Activated T-cell treated with anti-CD3 and anti-CD28 coated beads, Interleukin-2, amount 50 U/mL, for 72 hours (primary cell): ENCODE data around the gene EPHB4. TPM values are rescaled to one million over a fixed set of nuclear protein-coding genes. Genes with fewer than 3 reads are reported as not detected.

Source experiments
- ATAC-seq, 2 donors: fragments of 150-1000 bp; cut with Tn5 transposase; replicated peaks in 1 of 2; 2 replicates each; pipeline ENCODE4 v1.10.0; 2021; ENCODE audit warnings: moderate library complexity in 2 of 2, mild to moderate bottlenecking in 1 of 2
- DNase-seq, 2 donors: peaks; one replicate each; pipeline ENCODE4 v3.0.0; 2021 to 2022; ENCODE audit warnings: mixed read lengths in 1 of 2
- H3K27ac Mint-ChIP-seq: one replicate; pipeline ENCODE4 v1.8.0; 2022; ENCODE audit warnings: mild to moderate bottlenecking, moderate library complexity, mixed read lengths
- H3K27me3 Mint-ChIP-seq: one replicate; pipeline ENCODE4 v1.8.0; 2022; ENCODE audit warnings: low read depth, mixed read lengths
- H3K36me3 Mint-ChIP-seq, 2 donors: one replicate each; pipeline ENCODE4 v1.8.0; 2022; ENCODE audit warnings: mixed read lengths in 2 of 2, mild to moderate bottlenecking in 1 of 2; ENCODE audit not compliant: insufficient read depth in 2 of 2
- H3K4me1 Mint-ChIP-seq: one replicate; pipeline ENCODE4 v1.8.0; 2022; ENCODE audit warnings: low read depth, mixed read lengths
- H3K4me3 Mint-ChIP-seq, 2 donors: one replicate each; pipeline ENCODE4 v1.8.0; 2022; ENCODE audit warnings: mild to moderate bottlenecking in 2 of 2, mixed read lengths in 2 of 2, moderate library complexity in 2 of 2
- H3K9me3 Mint-ChIP-seq, 2 donors: one replicate each; pipeline ENCODE4 v1.8.0; 2022; ENCODE audit warnings: mixed read lengths in 2 of 2
- total RNA-seq, 2 donors: library from RNA; stranded (reverse); gene quantifications; one replicate each; pipeline ENCODE4 v1.2.3, GENCODE V29; 2022

Gene EPHB4
- total RNA-seq, 2 donors from 2014 or later = 2.4 to 3.4 TPM

- Mint-ChIP-seq H3K4me1 (peaks cover 11% of the 10 kb centered on the region), H3K27ac (peak overlapping the region; percentile 30)
- ATAC-seq = peak; percentile 98 to 99
Observed at GRCh38 chr7:100837099-100837836, 9.9 kb upstream of the EPHB4 start.

GRCh38 chr7:100836812-100837098 lies 9.4 kb upstream of the EPHB4 start:
- Mint-ChIP-seq H3K36me3 (no peaks in the 10 kb centered on the region), H3K27me3 (no peaks in the 10 kb centered on the region), H3K27ac (no peak overlapping the region), H3K4me1 (peaks cover 11% of the 10 kb centered on the region), H3K4me3 (peak overlapping the region; percentile 82 to 84), H3K9me3 (no peaks in the 10 kb centered on the region)
- ATAC-seq (no peak), DNase-seq (no peak)

More at GRCh38 chr7:100837099-100837836, 9.9 kb upstream of the EPHB4 start:
- no peaks in the 10 kb centered on the region for H3K9me3 Mint-ChIP-seq
- H3K36me3 Mint-ChIP-seq = no peaks in the 10 kb centered on the region
- DNase-seq = peak; percentile 80 to 84
- peak overlapping the region; percentile 82 to 84 for H3K4me3 Mint-ChIP-seq
- no peaks in the 10 kb centered on the region for H3K27me3 Mint-ChIP-seq

GRCh38 chr7:100835903-100836811 lies 8.8 kb upstream of the EPHB4 start:
- Mint-ChIP-seq H3K27ac (no peak overlapping the region), H3K9me3 (no peaks in the 10 kb centered on the region), H3K36me3 (no peaks in the 10 kb centered on the region), H3K4me1 (peaks cover 11% of the 10 kb centered on the region), H3K27me3 (no peaks in the 10 kb centered on the region), H3K4me3 (peak overlapping the region; percentile 38 to 40)
- DNase-seq (no peak), ATAC-seq (no peak)

GRCh38 chr7:100832281-100832633 lies 4.9 kb upstream of the EPHB4 start:
- no peak overlapping the region for H3K4me3 Mint-ChIP-seq
- peaks cover 2 to 3% of the 10 kb centered on the region in 2 donors for H3K36me3 Mint-ChIP-seq
- ATAC-seq = no peak
- H3K4me1 Mint-ChIP-seq = peaks cover 13% of the 10 kb centered on the region
- H3K9me3 Mint-ChIP-seq = no peaks in the 10 kb centered on the region
- H3K27me3 Mint-ChIP-seq = peaks cover 22% of the 10 kb centered on the region
- no peak for DNase-seq
- no peak overlapping the region for H3K27ac Mint-ChIP-seq

GRCh38 chr7:100830396-100830795 lies 3.1 kb upstream of the EPHB4 start:
- no peaks in the 10 kb centered on the region for H3K9me3 Mint-ChIP-seq
- H3K27me3 Mint-ChIP-seq = peaks cover 35% of the 10 kb centered on the region
- H3K36me3 Mint-ChIP-seq = peaks cover 3% of the 10 kb centered on the region in 2 donors
- ATAC-seq (peak in 1 of 2 donors; percentile 42), DNase-seq (no peak)
- no peak overlapping the region for H3K4me3 Mint-ChIP-seq
- H3K4me1 Mint-ChIP-seq = peaks cover 18% of the 10 kb centered on the region
- no peak overlapping the region for H3K27ac Mint-ChIP-seq

- peaks cover 3% of the 10 kb centered on the region in 2 donors for H3K36me3 Mint-ChIP-seq
- no peak overlapping the region for H3K27ac Mint-ChIP-seq
- H3K4me1 Mint-ChIP-seq = peaks cover 18% of the 10 kb centered on the region
- ATAC-seq (no peak), DNase-seq (no peak)
- no peak overlapping the region for H3K4me3 Mint-ChIP-seq
- H3K27me3 Mint-ChIP-seq = peaks cover 42% of the 10 kb centered on the region
- no peaks in the 10 kb centered on the region for H3K9me3 Mint-ChIP-seq
Observed at GRCh38 chr7:100829150-100829716, 1.9 kb upstream of the EPHB4 start.

GRCh38 chr7:100826514-100827329 lies 601 bp downstream of the EPHB4 start:
- Mint-ChIP-seq H3K9me3 (no peaks in the 10 kb centered on the region), H3K4me1 (peaks cover 18% of the 10 kb centered on the region), H3K36me3 (peaks cover 3% of the 10 kb centered on the region in 2 donors), H3K4me3 (peak overlapping the region; percentile 71 to 74), H3K27me3 (peaks cover 42% of the 10 kb centered on the region), H3K27ac (no peak overlapping the region)
- ATAC-seq (peak; percentile 64 to 75), DNase-seq (peak in 1 of 2 donors; percentile 13)

GRCh38 chr7:100825751-100826513 lies 1.4 kb downstream of the EPHB4 start:
- Mint-ChIP-seq H3K4me1 (peaks cover 18% of the 10 kb centered on the region), H3K36me3 (peaks cover 3% of the 10 kb centered on the region in 2 donors), H3K27ac (no peak overlapping the region), H3K27me3 (peaks cover 42% of the 10 kb centered on the region), H3K4me3 (peak overlapping the region; percentile 71 to 74), H3K9me3 (no peaks in the 10 kb centered on the region)
- no peak for ATAC-seq
- no peak for DNase-seq

- Mint-ChIP-seq H3K4me1 (peaks cover 18% of the 10 kb centered on the region), H3K27ac (no peak overlapping the region), H3K4me3 (no peak overlapping the region), H3K27me3 (peaks cover 42% of the 10 kb centered on the region), H3K36me3 (peaks cover 3% of the 10 kb centered on the region in 2 donors), H3K9me3 (no peaks in the 10 kb centered on the region)
- no peak for ATAC-seq
- DNase-seq = no peak
Observed at GRCh38 chr7:100825215-100825671, 2.1 kb downstream of the EPHB4 start.

GRCh38 chr7:100824499-100825214 lies 2.7 kb downstream of the EPHB4 start:
- no peak overlapping the region for H3K27ac Mint-ChIP-seq
- ATAC-seq (no peak), DNase-seq (no peak)
- H3K4me3 Mint-ChIP-seq = no peak overlapping the region
- H3K9me3 Mint-ChIP-seq = no peaks in the 10 kb centered on the region
- H3K4me1 Mint-ChIP-seq = peaks cover 18% of the 10 kb centered on the region
- H3K27me3 Mint-ChIP-seq = peaks cover 40% of the 10 kb centered on the region
- peaks cover 3% of the 10 kb centered on the region in 2 donors for H3K36me3 Mint-ChIP-seq

GRCh38 chr7:100823534-100823933 lies 3.8 kb downstream of the EPHB4 start:
- Mint-ChIP-seq H3K9me3 (no peaks in the 10 kb centered on the region), H3K27me3 (peaks cover 30% of the 10 kb centered on the region), H3K36me3 (peaks cover 3% of the 10 kb centered on the region in 2 donors), H3K4me3 (no peak overlapping the region), H3K27ac (no peak overlapping the region), H3K4me1 (peaks cover 18% of the 10 kb centered on the region)
- DNase-seq = no peak
- no peak for ATAC-seq
